HEK293 (cell line): Measurements from ENCODE around the gene SSTR4.

Experiments used
- CTCF ChIA-PET: fragments of 350-600 bp; formaldehyde crosslinking; extraction: SDS; loops from one replicate; lab custom pipeline; 2021; ENCODE audit warnings: antibody characterized with exemption; lab: Yijun Ruan, JAX
- POLR2A ChIA-PET: fragments of 300-600 bp; formaldehyde crosslinking; extraction: SDS; loops from one replicate; lab custom pipeline; 2020; ENCODE audit warnings: antibody characterized with exemption, inconsistent platforms; lab: Yijun Ruan, JAX
- H3K27ac ChIP-seq: fragments of 200-500 bp; sonication (Bioruptor generic); 2 replicates; pipeline ENCODE4 v1.5.1; 2014; ENCODE audit warnings: low read depth, low read length, control low read depth, inconsistent platforms; ENCODE audit errors: extremely low read depth
- H3K36me3 ChIP-seq, 2 experiments: fragments of 200-500 bp in 1 of 2; sonication (Bioruptor generic) in 1 of 2; 1 replicate in 1 of 2; 2 replicates in 1 of 2; pipeline ENCODE4 v1.5.1; 2014 to 2017; ENCODE audit warnings: inconsistent platforms in 2 of 2, low read length in 2 of 2; ENCODE audit not compliant: control insufficient read depth in 2 of 2, insufficient read depth in 1 of 2
- H3K4me1 ChIP-seq: fragments of 200-500 bp; sonication (Bioruptor generic); 2 replicates; pipeline ENCODE4 v1.5.1; 2014; ENCODE audit warnings: mild to moderate bottlenecking, low read length, inconsistent platforms; ENCODE audit not compliant: control insufficient read depth, insufficient read depth
- H3K4me3 ChIP-seq: 2 replicates; pipeline ENCODE4 v1.5.1; 2011; ENCODE audit warnings: low read depth, mild to moderate bottlenecking, control low read depth, low read length, moderate library complexity
- H3K9me3 ChIP-seq: fragments of 200-500 bp; sonication (Bioruptor generic); 2 replicates; pipeline ENCODE4 v1.5.1; 2014; ENCODE audit warnings: low read depth, low read length, inconsistent platforms; ENCODE audit not compliant: control insufficient read depth, insufficient read depth
- ELK4 ChIP-seq: IDR thresholded peaks from 2 replicates; pipeline ENCODE4 v1.6.1; 2011; ENCODE audit warnings: mild to moderate bottlenecking, low read depth, low read length, borderline replicate concordance
- KLF1 ChIP-seq: fragments of 450-650 bp; formaldehyde crosslinking; IDR thresholded peaks from 2 replicates; pipeline ENCODE4 v1.5.1; 2016; ENCODE audit warnings: missing biosample characterization, missing genetic modification characterization
- SALL2 ChIP-seq: fragments of 450-650 bp; formaldehyde crosslinking; IDR thresholded peaks from 2 replicates; pipeline ENCODE4 v1.5.0; 2017; ENCODE audit warnings: missing biosample characterization, mild to moderate bottlenecking, missing genetic modification characterization, borderline replicate concordance
- ZBTB21 ChIP-seq: fragments of 450-650 bp; formaldehyde crosslinking; IDR thresholded peaks from 2 replicates; pipeline ENCODE4 v1.5.1; 2017; ENCODE audit warnings: missing biosample characterization, missing genetic modification characterization
- ZBTB8A ChIP-seq: fragments of 450-650 bp; formaldehyde crosslinking; IDR thresholded peaks from 2 replicates; pipeline ENCODE4 v1.5.1; 2016; ENCODE audit warnings: missing biosample characterization, missing genetic modification characterization
- ZFP3 ChIP-seq: fragments of 450-650 bp; formaldehyde crosslinking; IDR thresholded peaks from 2 replicates; pipeline ENCODE4 v1.5.1; 2016; ENCODE audit warnings: low read depth, missing biosample characterization, missing genetic modification characterization
- ZNF132 ChIP-seq: fragments of 450-650 bp; formaldehyde crosslinking; IDR thresholded peaks from 2 replicates; pipeline ENCODE4 v1.5.1; 2017; ENCODE audit warnings: missing biosample characterization, missing genetic modification characterization, borderline replicate concordance
- ZNF155 ChIP-seq: fragments of 450-650 bp; formaldehyde crosslinking; IDR thresholded peaks from 2 replicates; pipeline ENCODE4 v1.5.1; 2016; ENCODE audit warnings: missing biosample characterization, missing genetic modification characterization
- ZNF24 ChIP-seq: fragments of 450-650 bp; formaldehyde crosslinking; IDR thresholded peaks from 2 replicates; pipeline ENCODE4 v1.5.1; 2016; ENCODE audit warnings: missing biosample characterization, missing genetic modification characterization
- ZNF341 ChIP-seq: fragments of 450-650 bp; formaldehyde crosslinking; IDR thresholded peaks from 2 replicates; pipeline ENCODE4; 2016; ENCODE audit warnings: low read depth, missing biosample characterization, missing genetic modification characterization
- ZNF366 ChIP-seq: fragments of 450-650 bp; formaldehyde crosslinking; conservative IDR thresholded peaks from 2 replicates; pipeline ENCODE4 v1.5.1; 2016; ENCODE audit warnings: missing biosample characterization, missing genetic modification characterization
- ZNF37A ChIP-seq: fragments of 450-650 bp; IDR thresholded peaks from 2 replicates; pipeline ENCODE4 v1.5.1; 2018; ENCODE audit warnings: missing biosample characterization, missing genetic modification characterization
- ZNF416 ChIP-seq: fragments of 450-650 bp; formaldehyde crosslinking; IDR thresholded peaks from 2 replicates; pipeline ENCODE4 v1.5.1; 2016; ENCODE audit warnings: missing biosample characterization, missing genetic modification characterization
- ZNF423 ChIP-seq: fragments of 450-650 bp; formaldehyde crosslinking; IDR thresholded peaks from 2 replicates; pipeline ENCODE4 v1.5.1; 2016; ENCODE audit warnings: missing biosample characterization, missing genetic modification characterization
- ZNF501 ChIP-seq: fragments of 450-650 bp; formaldehyde crosslinking; IDR thresholded peaks from 2 replicates; pipeline ENCODE4 v1.5.1; 2016; ENCODE audit warnings: missing biosample characterization, missing genetic modification characterization
- ZNF513 ChIP-seq: fragments of 450-650 bp; IDR thresholded peaks from 2 replicates; pipeline ENCODE4 v1.5.1; 2018; ENCODE audit warnings: missing biosample characterization, missing genetic modification characterization
- ZNF518A ChIP-seq: fragments of 450-650 bp; formaldehyde crosslinking; conservative IDR thresholded peaks from 2 replicates; pipeline ENCODE4 v1.5.1; 2016; ENCODE audit warnings: low read depth, missing biosample characterization, missing genetic modification characterization
- ZNF571 ChIP-seq: fragments of 450-650 bp; formaldehyde crosslinking; IDR thresholded peaks from 2 replicates; pipeline ENCODE4 v1.5.0; 2017; ENCODE audit warnings: missing biosample characterization, missing genetic modification characterization
- ZNF610 ChIP-seq: fragments of 450-650 bp; formaldehyde crosslinking; IDR thresholded peaks from 2 replicates; pipeline ENCODE4 v1.5.1; 2016; ENCODE audit warnings: missing biosample characterization, missing genetic modification characterization, borderline replicate concordance
- ZNF670 ChIP-seq: fragments of 450-650 bp; formaldehyde crosslinking; IDR thresholded peaks from 2 replicates; pipeline ENCODE4 v1.5.1; 2016; ENCODE audit warnings: missing biosample characterization, missing genetic modification characterization, low read depth
- ZNF704 ChIP-seq: fragments of 450-650 bp; formaldehyde crosslinking; IDR thresholded peaks from 2 replicates; pipeline ENCODE4 v1.5.1; 2016; ENCODE audit warnings: missing biosample characterization, missing genetic modification characterization

The SSTR4 gene

GRCh38 chr20:23052904-23053303 is 17.8 kb downstream of the SSTR4 start:
- H3K4me1 ChIP-seq, result no peaks in the 10 kb centered on the region
- CTCF ChIA-PET, result interaction anchor here (1.3 kb wide), 1 partner anchor 182 kb away, joined by 3 read pairs; no protein-coding TSS in a partner anchor

GRCh38 chr20:23058240-23058639 is 23.1 kb downstream of the SSTR4 start:
- Histone ChIP-seq H3K36me3 (no peaks in the 10 kb centered on the region), H3K4me1 (peaks cover 3% of the 10 kb centered on the region; the same call in 1 of the 2 replicates), H3K27ac (no peak overlapping the region), H3K9me3 (no peaks in the 10 kb centered on the region), H3K4me3 (no peak overlapping the region)
- ChIA-PET POLR2A (no interaction called here), CTCF (interaction anchor here (0.6 to 1.5 kb wide), 4 partner anchors 41 to 143 kb away, joined by 3 read pairs; no protein-coding TSS in a partner anchor)
- TF ChIP-seq ZNF366 (tag by site-specific recombination) (no peak), ELK4 (no peak), ZNF416 (tag by site-specific recombination) (no peak)

More at GRCh38 chr20:23052904-23053303, 17.8 kb downstream of the SSTR4 start:
- Histone ChIP-seq H3K4me3 (no peak overlapping the region), H3K27ac (no peak overlapping the region), H3K9me3 (no peaks in the 10 kb centered on the region), H3K36me3 (no peaks in the 10 kb centered on the region)
- no peak for TF ChIP-seq ZNF513 (tag by site-specific recombination)
- TF ChIP-seq KLF1 (tag by site-specific recombination), result no peak
- TF ChIP-seq ZNF341 (tag by site-specific recombination), result no peak
- no peak for TF ChIP-seq ZNF132 (tag by site-specific recombination)
- TF ChIP-seq ZNF37A (tag by site-specific recombination), result no peak
- no peak for TF ChIP-seq ZNF501
- TF ChIP-seq ZBTB21 (tag by site-specific recombination), result no peak
- no peak for TF ChIP-seq ZNF423 (tag by site-specific recombination)
- no peak for TF ChIP-seq ZNF518A (tag by site-specific recombination)
- TF ChIP-seq SALL2, result no peak
- no peak for TF ChIP-seq ZNF24
- no peak for TF ChIP-seq ZNF155 (tag by site-specific recombination)
- TF ChIP-seq ZBTB8A (tag by site-specific recombination), result no peak
- no peak for TF ChIP-seq ZNF610 (tag by site-specific recombination)
- no peak for TF ChIP-seq ZNF571 (tag by site-specific recombination)
- no peak for TF ChIP-seq ZNF704 (tag by site-specific recombination)
- TF ChIP-seq ZNF670 (tag by site-specific recombination), result no peak
- no peak for TF ChIP-seq ZFP3 (tag by site-specific recombination)
- POLR2A ChIA-PET, result no interaction called here
